Activated CD4-positive, alpha-beta T cell treated with anti-CD3 and anti-CD28 coated beads, Interleukin-2, Interleukin-6, amounts not matched to agents 100 ng/mL and 50 ng/mL, durations not matched to agents 16 hours and 8 hours (primary cell): ENCODE measurements around the gene WDR7.
"Not testable (repeated sequence)": the region's sequence is repeated elsewhere in the genome, so short reads cannot be mapped to it uniquely, and the experiment has no call there.

Source experiments
- DNase-seq: peaks from one replicate; pipeline ENCODE4 v3.0.0-alpha.2; 2020

Gene WDR7

DNA sequence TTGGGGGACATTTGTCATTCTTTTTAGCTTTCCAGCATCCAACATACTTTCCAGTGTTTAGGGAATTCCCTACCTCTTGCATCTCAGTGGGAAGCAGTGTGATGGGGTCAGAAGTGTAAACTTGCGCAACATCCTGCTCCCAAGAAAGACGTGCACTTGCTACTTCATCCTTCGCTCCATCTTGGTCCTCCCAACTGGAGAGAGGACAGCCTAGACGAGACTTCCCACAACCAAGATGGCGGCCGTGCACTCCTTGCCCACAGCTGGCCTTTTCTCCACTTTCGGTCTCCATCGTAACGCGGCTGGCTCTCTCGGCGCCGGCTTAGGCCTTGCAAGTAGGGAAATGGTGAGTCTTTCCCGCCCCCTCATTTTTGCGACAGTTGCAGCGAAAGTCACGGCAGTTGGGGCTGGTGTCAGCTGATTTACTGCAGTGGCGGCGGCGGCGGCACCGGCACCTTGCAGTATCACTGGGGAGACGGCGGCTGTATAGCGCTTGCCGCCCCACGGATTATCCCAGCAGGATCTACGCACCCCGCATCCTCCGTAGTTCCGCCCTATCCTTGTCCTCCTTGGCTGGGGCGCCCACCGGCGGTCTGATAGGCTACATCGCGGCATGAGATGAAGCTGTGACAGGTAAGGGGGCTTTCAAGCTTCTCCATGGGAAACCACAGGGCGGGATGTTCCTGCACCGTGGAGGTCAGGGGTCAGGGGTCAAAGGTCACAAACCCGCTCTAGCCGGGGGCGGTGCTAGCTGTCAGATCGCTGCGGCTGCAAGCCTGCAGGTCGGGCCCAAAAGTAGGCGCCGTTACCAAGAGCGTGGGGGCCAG, at the start of gene WDR7:
Gene WDR7 (plus strand): TSS at position 416 of the 827 bp plus-strand sequence. CDS start 21,157 bp downstream, outside the sequence.
- peak; percentile 97 for DNase-seq

DNA sequence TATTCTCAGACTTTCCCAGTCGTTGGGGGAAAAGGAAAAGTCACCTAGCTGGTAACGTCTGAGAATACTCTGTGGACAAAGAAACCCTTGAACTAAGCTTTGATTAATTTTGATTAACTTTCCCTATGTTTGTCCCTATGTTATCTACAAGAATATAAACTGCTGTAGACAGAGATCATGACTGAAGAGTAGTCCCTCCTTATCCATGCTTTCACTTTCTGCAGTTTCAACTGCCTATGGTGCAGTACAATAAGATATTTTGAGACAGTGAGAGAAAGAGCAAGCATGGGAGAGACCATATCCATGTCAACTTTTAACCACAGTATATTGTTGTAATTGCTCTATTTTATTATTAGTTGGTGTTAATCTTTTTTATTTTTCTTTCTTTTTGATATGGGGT, 44.5 kb upstream of the WDR7 start:
- DNase-seq: no peak

DNA sequence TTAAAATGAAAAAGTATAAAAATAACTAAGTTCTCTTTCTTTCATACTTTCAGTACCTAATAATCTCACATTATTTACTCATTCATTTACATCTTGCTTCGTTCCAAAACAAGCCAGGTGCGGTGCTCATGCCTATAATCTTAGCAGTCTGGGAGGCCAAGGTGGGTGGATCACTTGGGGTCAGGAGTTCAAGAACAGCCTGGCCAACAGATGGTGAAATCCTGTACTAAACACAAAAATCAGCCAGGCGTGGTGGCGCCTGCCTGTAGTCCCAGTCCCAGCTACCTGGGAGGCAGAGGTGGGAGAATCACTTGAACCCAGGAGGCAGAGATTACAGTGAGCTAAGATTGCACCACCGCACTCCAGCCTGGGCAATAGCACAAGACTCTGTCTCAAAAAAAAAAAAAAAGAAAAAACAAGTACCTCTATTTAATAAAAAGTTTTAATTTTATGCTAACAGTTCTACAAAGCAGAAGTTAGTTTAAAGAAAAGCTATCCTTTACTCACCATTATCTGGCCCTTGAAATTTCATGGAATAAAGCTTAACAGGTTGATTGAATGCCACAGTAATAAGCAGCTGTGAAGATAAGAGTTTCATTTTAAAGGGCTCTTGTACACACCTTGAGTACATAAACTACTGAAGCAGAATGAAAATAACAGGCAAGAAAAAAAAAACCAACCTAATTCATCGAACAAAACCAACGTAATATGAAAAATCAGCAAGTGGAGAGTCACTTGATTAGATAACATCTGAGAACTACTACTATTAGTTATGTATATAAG, 35.2 kb upstream of the WDR7 start:
- no peak for DNase-seq

DNA sequence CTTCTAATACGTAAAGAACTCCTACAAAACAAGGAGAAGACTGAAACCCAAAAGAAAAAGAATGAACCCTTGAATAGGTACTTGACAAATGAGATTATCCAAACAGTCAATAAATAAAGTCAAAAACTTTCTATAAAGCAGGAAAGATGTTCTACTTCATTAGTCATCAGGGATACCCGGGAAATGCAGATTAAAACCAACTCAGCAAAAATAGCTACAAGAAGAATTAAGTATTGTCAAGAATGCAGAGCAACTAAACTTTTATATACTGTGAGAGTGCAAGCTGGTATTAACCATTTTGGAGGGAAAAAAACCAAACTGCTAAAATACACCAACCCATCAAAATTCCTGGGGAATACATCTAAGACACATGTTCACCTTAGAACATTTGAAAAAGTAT, 23.2 kb upstream of the WDR7 start:
- DNase-seq: no peak

DNA sequence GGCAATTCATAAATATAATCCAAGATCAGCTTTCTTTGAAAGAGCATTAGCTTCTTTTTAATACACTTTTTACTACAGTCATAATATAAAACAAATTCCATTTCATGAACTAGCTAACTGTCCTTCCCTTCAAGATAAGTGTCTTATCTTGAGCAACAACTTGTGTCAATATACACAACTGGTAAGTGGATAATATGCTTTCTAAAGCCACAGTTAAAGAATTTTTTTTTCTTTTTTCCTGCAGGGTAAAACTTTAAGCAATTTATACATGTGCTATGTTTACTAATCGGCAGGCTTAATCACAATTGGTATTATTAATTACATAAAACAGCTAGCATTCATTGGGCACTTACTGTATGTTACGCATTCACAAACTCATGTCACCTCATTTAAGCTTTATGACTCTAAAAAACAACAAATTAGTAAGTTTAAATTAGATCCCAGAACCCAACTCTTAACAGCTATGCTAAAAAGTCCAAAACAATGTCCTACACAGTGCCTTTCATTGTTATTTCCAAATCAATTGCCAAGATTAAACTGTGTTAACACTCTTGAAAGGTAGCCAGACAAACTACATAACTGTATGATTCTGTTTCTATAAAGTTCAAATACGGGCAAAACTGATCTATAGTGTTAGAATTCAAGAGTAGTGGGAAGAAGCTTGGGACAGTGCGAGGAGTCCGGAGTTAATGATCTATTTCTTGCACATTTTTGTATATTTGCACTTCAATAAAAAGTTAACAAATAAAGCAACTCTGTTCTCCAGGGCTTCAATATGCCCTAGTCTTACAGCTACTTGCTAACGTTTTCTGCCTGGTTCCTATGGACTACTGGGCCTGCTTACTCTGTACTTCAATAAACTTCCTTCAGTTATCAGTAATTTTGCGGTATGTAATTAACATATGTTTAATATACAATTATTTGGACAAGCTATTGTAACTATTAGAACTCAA, 18.8 kb upstream of the WDR7 start:
- no peak for DNase-seq

DNA sequence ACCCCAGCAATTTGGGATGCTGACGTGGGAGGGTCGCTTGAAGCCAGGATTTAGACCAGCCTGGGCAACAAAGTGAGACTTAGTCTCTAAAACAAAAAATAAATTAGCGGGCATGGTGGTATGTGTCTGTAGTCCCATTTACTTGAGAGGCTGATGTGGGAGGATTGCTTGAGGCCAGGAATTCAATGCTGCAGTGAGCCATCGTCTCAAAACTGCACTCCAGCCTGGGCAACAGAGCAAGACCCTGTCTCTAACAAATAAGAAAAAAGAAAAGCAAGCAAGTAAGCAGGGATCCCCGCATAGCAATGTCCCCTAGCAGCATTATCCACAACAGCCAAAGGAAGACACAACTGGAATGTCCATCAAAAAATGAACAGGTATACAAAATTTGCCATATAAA, 16.2 kb upstream of the WDR7 start:
- no peak for DNase-seq

DNA sequence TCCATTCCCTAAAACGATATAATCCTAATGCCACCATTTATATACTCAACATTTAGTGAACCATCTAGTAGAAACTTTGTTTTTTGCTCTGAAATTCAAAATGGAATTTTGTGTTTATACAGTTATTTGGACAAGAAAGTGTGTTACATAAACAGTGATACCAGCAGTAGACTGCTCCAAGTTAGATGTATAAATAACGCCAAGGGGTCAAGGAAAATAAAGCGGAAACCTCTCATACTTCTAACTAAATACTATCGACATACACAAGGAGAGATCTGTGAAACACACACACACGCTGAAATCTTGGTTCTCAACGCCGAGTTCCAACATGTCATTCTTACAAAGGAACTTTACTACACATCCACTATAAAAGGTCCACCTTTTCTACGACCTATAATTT, 14.0 kb upstream of the WDR7 start:
- DNase-seq: no peak

DNA sequence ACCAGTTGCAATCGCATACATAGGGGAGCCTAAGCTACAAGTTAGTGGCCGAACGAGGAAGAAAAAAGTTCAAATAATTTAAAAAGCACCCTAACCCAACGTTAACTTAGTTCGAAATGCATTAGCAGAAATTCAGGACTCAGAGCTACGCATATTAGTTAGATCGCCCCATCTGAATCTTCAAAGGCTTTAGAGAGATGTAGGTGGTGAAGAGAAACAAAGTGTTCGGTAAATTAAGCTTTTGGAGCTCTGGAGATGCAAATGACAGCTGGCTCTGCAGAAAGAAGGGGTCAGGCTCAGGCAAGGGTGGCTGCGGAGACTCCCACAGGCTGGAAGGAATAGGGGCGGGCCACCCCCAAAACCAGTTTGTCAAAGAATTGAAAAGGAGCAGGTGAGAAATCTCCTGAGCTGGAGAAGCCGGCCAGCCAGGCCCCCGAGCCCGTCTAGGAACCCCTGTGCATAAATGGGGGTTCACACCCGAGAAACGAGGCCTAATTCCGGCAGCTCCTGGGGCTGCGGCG, 13.4 kb upstream of the WDR7 start:
- peak; percentile 21 for DNase-seq

DNA sequence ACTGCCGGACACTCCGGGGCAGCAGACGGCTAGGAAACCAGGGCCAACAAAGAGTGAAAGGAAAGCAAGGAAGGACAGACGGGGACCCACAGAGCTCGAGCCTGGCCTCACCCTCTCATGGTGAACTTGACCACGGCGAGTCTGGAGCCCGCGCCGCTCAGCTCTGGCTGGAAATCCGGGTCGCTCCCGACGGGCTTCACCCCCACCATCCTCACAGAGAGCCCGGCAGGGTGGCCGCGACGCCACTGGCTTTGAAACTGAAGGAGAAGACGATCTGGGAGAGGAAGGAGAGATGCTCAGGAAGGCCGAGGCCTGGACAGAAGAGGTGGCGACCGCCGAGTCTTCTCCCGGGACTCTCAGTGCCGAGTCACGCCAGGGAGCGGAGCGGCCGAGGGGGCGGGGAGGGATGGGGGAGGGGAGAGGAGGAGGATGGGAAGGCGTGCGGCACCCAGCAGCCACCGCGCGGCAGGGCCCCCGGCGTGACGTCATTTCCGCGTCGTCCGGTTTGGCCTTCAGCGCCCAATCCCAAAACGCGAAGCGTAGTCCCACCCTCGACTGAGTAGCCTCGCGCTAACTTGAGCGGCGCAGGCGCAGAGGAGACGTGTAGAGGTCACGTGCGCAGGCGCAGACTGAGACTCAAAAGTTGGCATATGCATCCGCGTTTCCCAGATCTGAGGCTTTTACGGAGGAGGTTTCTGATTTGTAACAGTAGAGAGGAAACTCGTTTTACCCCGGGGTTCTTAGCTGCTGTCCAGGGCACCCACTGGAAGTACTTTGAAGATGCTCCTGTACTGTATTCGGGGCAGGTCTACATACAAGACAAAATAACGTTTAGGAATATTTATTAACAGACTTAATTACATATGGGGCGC, 12.7 kb upstream of the WDR7 start, which contains the start of gene TXNL1:
Gene TXNL1 (minus strand): TSS at position 361 of the 872 bp plus-strand sequence. CDS start 152 bp downstream, at position 209.
- DNase-seq: peak; percentile 99

DNA sequence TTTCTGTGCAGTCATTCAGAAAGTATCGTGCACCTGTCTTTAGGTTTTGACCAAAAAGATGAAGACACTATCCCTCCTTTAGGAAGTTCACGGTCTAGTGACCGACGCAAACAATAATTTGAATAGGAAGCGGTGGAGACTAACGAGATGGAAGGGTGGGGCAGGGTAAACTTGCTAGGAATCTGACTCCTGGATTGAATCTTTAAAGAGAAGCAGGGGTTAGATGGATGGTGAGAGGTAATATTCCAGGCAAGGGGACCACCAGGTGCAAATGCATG, 12.1 kb upstream of the WDR7 start:
- DNase-seq: no peak

DNA sequence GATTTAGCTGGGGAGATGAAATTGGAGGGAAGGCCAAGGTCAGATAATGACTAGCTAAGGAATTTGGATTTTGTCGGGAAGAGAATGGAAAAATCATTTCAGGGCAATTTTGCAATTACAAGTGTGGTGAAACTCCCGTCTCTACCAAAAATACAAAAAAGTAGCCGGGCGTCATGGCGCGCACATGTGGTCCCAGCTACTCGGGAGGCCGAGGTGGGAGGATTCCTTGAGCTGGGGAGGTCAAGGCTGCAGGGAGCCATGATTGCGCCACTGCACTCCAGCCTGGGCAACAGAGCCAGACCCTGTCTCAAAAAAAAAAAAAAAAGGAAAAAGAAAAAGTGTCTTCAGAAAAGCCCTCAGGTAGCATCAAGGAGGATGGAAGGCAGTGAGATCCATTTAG, 11.6 kb upstream of the WDR7 start:
- no peak for DNase-seq

DNA sequence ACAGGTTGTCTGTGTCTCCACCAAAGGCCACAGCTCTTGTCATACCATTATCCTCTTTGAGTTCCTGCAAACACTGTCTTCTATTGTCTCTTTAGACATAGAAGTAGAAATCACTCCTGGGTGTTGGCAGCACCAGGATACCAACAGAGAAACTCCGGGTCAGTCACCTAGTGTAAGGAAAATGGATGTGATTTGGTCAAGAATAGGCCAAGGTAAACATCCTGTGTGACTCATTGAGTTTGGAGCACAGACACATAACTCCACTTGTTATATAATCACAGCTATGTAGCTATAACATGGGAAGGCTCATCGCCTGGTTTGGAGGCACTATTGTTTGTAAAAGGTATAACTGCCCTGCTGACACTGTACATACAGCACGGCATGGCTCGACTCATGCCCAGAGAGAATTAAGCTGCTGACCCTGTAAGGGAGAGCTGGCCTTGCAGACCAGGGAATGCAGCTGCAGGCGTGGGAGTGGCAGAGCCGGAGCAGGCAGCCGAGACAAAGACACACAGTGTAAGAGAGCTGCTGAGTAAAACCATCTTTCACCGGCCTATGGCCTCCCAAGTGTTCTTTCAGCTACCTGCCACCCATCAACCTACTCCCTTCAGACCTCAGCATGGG, 9.3 kb upstream of the WDR7 start:
- DNase-seq: no peak

DNA sequence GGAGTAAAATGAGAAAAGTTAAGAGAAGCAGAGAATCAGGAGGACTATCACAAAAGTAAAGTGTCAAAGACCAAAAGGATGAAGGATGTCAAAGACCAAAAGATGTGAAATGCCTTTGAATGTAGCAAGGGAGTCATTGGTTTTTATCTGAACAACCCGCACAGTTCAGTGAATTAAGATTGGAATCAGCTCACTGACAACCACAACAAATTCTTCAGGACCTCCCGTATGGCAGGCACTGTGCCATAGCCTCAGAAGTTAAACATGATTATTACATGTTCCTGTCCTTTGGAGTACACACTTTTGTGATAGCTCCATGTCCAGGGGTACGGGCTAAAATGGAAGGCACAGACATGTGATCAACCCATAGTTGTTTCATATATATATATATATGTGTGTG, 7.8 kb upstream of the WDR7 start:
- DNase-seq: no peak

DNA sequence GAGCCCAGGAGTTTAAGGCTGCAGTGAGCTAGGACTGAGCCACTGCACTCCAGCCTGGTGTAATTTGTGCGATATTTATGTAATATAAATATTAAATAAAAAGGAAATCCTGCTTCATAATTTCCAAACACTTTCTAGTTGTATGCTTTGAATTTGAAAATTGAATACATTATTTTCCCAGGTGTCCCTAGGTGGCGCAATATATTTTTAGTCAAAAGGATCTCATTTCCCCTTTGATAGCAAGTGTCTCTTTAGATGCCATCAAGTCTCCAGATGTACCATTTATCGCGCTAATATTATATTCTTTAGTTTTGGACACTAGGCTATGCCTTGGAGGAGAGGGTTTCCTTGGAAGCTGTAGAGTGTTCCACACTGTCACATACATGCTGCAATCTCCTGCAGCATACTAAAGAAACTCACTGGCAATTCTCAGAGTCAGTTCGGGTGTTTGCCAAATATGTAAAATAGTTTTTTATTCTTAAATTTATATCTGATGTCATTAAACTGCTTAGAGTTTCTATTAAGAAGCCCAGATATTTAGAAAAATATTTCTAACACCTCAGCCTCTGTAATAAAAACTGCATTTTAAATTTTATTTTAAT, 5.6 kb upstream of the WDR7 start:
- peak; percentile 33 for DNase-seq

DNA sequence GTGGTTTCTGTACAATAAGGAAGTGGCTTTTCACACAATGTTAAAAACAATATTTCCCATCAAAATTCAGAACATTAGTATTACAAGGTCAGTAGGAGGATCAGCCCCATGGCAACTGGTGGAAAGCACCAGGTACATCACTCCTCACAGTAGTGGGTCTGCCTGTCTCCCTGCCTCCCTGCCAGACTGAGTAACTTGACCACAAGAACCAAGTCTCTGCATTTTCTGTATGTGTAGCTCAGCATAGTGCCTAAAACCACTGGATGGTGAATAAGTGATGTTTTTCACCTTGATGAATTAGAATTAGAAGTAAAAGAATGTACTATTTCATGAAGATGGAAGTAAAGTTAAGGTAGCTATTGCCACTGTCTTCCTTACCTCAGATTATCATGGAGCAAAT, 4.1 kb upstream of the WDR7 start:
- peak; percentile 38 for DNase-seq

DNA sequence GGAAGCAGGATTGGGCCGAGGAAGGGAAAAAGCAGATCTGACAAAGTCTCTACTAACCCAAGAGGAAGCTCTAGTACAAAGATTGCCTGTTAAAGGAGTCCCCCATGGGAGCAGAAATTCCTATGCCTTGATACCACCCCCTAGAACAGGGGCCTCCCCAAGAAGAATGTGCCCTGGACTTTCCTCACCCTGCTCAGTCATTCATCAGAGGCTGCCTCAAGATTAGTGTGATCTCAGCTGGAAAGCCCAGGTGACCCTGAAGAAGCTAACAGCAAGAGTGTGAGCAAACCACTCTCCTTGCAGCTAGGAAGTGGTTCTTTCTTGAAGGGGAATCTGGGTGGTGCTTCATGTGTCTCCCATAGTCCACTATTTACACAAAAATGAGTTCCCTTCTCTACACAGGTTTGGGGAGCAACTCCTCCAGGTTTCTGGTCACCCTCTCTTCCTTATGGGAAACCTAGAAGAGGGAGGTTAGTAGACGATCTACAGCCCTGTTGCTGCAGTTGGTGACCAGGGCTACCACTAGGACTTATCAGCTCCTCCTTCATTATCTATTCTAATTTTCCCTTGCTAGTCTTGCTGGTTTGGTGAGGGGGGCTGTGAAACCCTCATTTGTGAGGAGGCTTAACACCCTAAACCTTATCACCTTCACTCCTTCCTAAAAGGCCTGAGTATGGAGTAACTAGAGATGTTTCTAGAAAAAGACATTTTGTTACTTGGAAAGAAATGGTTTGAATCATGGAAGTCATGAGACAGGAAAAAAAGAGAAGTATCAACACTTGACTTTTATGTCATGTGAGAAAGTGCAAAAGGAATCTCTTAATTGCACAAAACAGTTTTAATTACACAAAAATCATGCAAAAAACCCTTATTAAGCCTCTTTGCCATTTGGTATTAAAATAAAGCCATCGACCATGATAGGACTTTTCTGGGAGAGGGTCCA, 2.9 kb upstream of the WDR7 start:
- DNase-seq: no peak

DNA sequence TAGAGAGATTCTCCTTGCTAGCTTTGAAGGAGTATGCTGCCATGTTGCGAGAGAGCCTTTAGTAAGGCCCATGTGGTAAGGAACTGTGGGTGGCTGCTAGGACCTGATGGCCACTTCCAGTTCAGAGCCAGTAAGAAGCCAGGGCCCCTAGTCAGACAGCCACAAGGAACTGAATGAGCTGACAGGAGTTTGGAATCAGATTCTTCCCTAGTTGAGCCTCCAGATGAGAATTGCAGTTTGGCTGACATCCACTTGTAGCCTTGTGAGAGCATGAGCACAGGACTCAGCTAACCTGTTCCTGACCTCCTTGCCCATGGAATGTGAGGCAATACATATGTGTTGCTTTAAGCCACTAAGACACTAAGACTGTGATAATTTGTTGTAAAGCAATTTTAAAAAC, 1.2 kb upstream of the WDR7 start:
- no peak for DNase-seq

DNA sequence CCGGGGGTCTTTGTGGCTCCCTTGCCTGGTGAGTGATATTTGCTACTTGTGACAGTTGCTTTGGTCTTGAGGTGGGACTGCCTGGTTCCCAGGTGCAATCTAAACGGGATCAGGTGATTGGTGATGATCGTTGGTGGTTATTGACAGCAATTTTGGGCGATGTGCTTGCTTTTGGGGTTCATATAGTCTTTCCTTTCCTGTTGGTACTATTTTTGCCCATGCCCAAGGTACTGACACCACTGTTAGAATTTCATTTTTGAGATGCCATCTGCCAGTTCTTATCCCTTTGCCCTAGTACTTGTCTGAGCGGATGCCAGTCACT, 573 bp downstream of the WDR7 start:
- DNase-seq: no peak

DNA sequence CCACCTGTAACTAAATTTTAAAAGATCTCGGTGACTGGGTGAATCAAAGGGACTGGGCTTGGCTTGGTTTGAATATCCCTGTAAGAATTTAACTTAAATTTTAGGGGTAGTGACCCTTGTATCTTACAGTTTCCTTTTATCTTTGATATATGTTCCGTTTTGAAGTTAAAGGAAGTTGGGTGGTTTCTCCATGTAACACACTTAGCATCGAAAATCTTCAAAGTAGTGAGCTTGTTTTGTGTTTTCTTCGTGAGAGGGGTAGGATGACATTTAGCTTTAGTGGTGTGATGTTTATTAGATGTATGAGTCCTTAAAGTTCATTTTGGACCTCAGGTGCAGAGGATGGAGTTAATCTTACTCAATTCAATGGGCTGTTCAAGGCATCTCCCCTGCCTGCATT, 1.6 kb downstream of the WDR7 start:
- no peak for DNase-seq

DNA sequence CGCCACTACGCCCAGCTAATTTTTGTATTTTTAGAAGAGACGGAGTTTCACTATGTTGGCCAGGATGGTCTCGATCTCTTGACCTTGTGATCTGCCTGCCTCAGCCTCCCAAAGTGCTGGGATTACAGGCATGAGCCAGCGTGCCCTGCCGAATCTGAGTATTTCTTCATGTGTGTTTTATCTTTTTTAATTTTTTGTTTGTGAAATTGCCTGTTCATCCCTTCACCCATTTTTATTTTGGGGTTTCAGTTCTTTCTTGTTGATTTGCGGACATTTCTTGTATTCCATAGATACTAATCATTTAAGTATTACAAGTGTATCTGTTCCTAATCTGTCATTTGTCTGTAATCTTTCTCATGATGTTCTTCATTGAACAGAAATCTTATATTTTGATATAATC, 3.1 kb downstream of the WDR7 start:
- DNase-seq: not testable (repeated sequence)
